HG02763 (cell line): ENCODE results near the gene NES.

Source experiments
- ATAC-seq: cut with Tn5 transposase; IDR thresholded peaks from one replicate; pipeline ENCODE4 v1.9.1; 2021; ENCODE audit warnings: mild to moderate bottlenecking, moderate library complexity; ENCODE audit not compliant: unreplicated experiment

NES gene

GRCh38 chr1:156676820-156677615 lies at the start of gene NES:
Gene NES (minus strand): TSS chr1:156677407. CDS start chr1:156677264, 143 bp downstream.
- ATAC-seq = no peak

GRCh38 chr1:156726549-156727226 lies 49.5 kb upstream of the NES start:
- no peak for ATAC-seq

- ATAC-seq = no peak
Observed at GRCh38 chr1:156725683-156726280, 48.6 kb upstream of the NES start.

GRCh38 chr1:156721535-156721934 lies 44.3 kb upstream of the NES start:
- ATAC-seq = no peak

GRCh38 chr1:156721131-156721530 lies 43.9 kb upstream of the NES start:
- no peak for ATAC-seq

GRCh38 chr1:156717351-156717750 lies 40.1 kb upstream of the NES start:
- no peak for ATAC-seq

GRCh38 chr1:156714830-156715229 lies 37.6 kb upstream of the NES start:
- no peak for ATAC-seq

- no peak for ATAC-seq
Observed at GRCh38 chr1:156712626-156713025, 35.4 kb upstream of the NES start.

GRCh38 chr1:156711011-156711817 lies 34.0 kb upstream of the NES start:
- ATAC-seq = no peak

GRCh38 chr1:156709757-156710489 lies 32.7 kb upstream of the NES start:
- ATAC-seq = no peak

- ATAC-seq = no peak
Observed at GRCh38 chr1:156709031-156709430, 31.8 kb upstream of the NES start.

- ATAC-seq = no peak
Observed at GRCh38 chr1:156708218-156708661, 31.0 kb upstream of the NES start.

- no peak for ATAC-seq
Observed at GRCh38 chr1:156707417-156708217, 30.4 kb upstream of the NES start.

- no peak for ATAC-seq
Observed at GRCh38 chr1:156706657-156707416, 29.6 kb upstream of the NES start.

- ATAC-seq = no peak
Observed at GRCh38 chr1:156705918-156706656, 28.9 kb upstream of the NES start.

- no peak for ATAC-seq
Observed at GRCh38 chr1:156705321-156705917, 28.2 kb upstream of the NES start, which contains the start of gene CRABP2. Gene CRABP2 (minus strand): TSS chr1:156705583. CDS start chr1:156705446, 137 bp downstream.

GRCh38 chr1:156704930-156705320 lies 27.7 kb upstream of the NES start:
- no peak for ATAC-seq
